Activated T-helper 1 cell treated with anti-CD3 and anti-CD28 coated beads, Interleukin-2, amount 50 U/mL, for 16 hours (primary cell): ENCODE measurements around the gene NLRP6.
"Not testable (repeated sequence)": the region's sequence is repeated elsewhere in the genome, so short reads cannot be mapped to it uniquely, and the experiment has no call there.

Experiments used
- DNase-seq, 2 donors: peaks; one replicate each; pipeline ENCODE4 v3.0.0-alpha.2; 2020; ENCODE audit warnings: low read depth in 1 of 2, low spot score in 1 of 2

Gene NLRP6

GRCh38 chr11:319121-319887, 41.1 kb downstream of the NLRP6 start:
- not testable (repeated sequence) for DNase-seq

- not testable (repeated sequence) for DNase-seq
These were observed 41.7 kb downstream of the NLRP6 start for GRCh38 chr11:319888-320273.

- DNase-seq = no peak
These were observed 45.9 kb downstream of the NLRP6 start for GRCh38 chr11:324156-324555.

- DNase-seq = not testable (repeated sequence)
These were observed 46.6 kb downstream of the NLRP6 start for GRCh38 chr11:324593-325517.

GRCh38 chr11:325796-326591, 47.8 kb downstream of the NLRP6 start:
- DNase-seq = no peak

GRCh38 chr11:326592-326841, 48.3 kb downstream of the NLRP6 start:
- DNase-seq = no peak

- DNase-seq = no peak
These were observed 48.8 kb downstream of the NLRP6 start for GRCh38 chr11:326842-327580.

GRCh38 chr11:327581-327923, 49.3 kb downstream of the NLRP6 start:
- no peak for DNase-seq

- no peak for DNase-seq
These were observed 49.8 kb downstream of the NLRP6 start for GRCh38 chr11:328012-328411.

- not testable (repeated sequence) for DNase-seq
These were observed 50.4 kb downstream of the NLRP6 start for GRCh38 chr11:328516-329100.

GRCh38 chr11:329886-330253, 51.7 kb downstream of the NLRP6 start:
- no peak for DNase-seq

- no peak for DNase-seq
These were observed 52.1 kb downstream of the NLRP6 start for GRCh38 chr11:330307-330693.

GRCh38 chr11:330694-331357, 52.6 kb downstream of the NLRP6 start:
- DNase-seq = no peak

GRCh38 chr11:331358-332060, 53.3 kb downstream of the NLRP6 start:
- DNase-seq = no peak

GRCh38 chr11:332651-333480, 54.7 kb downstream of the NLRP6 start:
- no peak for DNase-seq

- DNase-seq = not testable (repeated sequence)
These were observed 55.5 kb downstream of the NLRP6 start for GRCh38 chr11:333616-334263.

GRCh38 chr11:334264-334994, 56.2 kb downstream of the NLRP6 start:
- no peak for DNase-seq
